GM12801 (cell line): ENCODE results near the gene ASPHD1.

Source experiments
- CTCF ChIP-seq: IDR thresholded peaks from one replicate; pipeline ENCODE4 v1.5.1; 2011; ENCODE audit warnings: control low read depth; ENCODE audit not compliant: insufficient read length; ENCODE audit errors: extremely low read depth

The ASPHD1 gene

GRCh38 chr16:29943846-29944799, 43.8 kb downstream of the ASPHD1 start:
- TF ChIP-seq CTCF: no peak

- no peak for TF ChIP-seq CTCF
Measured at GRCh38 chr16:29947897-29948296, 47.6 kb downstream of the ASPHD1 start.

- no peak for TF ChIP-seq CTCF
Measured at GRCh38 chr16:29950806-29951461, 50.6 kb downstream of the ASPHD1 start.

GRCh38 chr16:29951625-29952365, 51.5 kb downstream of the ASPHD1 start:
- TF ChIP-seq CTCF: no peak
